ENCODE measurements around the gene CADPS2.

The CADPS2 gene

DNA sequence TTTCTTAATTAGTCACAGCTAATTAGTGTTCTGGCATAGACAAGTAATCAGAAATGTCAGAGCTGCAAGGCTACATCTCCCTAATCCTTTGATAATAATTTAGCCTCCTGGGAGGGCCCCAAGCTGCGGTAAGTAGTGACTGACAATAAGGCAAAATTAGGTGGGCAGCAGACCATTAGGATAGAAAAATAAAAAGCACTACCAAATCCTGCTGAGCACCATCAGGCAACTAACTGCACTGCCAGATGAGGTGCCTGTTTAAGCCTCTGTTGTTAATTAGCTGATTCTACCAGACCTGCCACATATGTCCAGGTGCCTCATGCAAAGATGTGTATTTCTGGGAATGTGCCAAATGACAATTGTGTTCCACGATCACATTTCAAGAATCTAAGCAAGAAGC, 549.2 kb downstream of the CADPS2 start:
- Mint-ChIP-seq H3K4me3 (no peak overlapping the region), H3K27ac (no peak overlapping the region), H3K9me3 (no peaks in the 10 kb centered on the region), H3K27me3 (no peaks in the 10 kb centered on the region), H3K4me1 (no peaks in the 10 kb centered on the region), H3K36me3 (no peaks in the 10 kb centered on the region)
- ATAC-seq (ENCODE audit: low read depth) = no peak
- DNase-seq (ENCODE audit: low spot score in 2 of 2) = no peak

DNA sequence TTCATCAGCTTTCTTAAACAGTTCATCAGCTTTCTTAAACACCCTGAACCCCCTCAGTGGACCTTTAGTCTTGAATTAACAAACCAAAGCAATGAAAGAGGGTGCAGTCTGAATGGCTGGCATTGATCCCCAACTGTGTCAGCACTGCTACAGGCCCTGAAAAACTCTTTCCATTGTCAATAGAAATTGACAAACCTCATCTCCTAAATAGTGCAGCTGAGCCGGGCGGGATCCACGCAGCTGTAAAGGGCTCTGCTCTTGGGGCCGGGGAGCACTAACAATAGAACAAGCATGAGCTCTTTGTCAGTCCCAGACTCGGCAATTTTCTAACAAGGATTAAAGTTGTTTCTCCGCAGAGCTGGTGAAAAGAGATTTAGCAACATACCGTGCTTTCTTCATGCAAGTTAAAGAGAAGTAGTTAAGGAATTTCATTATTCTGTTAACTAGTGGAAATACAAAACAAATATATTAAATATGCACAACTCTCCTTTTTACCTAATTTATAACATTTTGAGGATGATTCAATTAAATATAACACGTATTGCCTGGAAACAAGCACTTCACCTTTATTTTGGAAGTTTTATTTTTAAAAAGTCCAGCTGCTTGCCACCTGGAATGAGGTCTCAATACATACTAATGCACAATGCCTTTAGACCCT, 557.0 kb downstream of the CADPS2 start:
- no peak for DNase-seq (ENCODE audit: low spot score in 2 of 2)
- no peaks in the 10 kb centered on the region for H3K9me3 Mint-ChIP-seq
- no peaks in the 10 kb centered on the region for H3K4me1 Mint-ChIP-seq
- H3K27ac Mint-ChIP-seq = no peak overlapping the region
- H3K4me3 Mint-ChIP-seq = no peak overlapping the region
- H3K36me3 Mint-ChIP-seq = no peaks in the 10 kb centered on the region
- no peak for ATAC-seq (ENCODE audit: low read depth)
- H3K27me3 Mint-ChIP-seq = peaks cover 2% of the 10 kb centered on the region

DNA sequence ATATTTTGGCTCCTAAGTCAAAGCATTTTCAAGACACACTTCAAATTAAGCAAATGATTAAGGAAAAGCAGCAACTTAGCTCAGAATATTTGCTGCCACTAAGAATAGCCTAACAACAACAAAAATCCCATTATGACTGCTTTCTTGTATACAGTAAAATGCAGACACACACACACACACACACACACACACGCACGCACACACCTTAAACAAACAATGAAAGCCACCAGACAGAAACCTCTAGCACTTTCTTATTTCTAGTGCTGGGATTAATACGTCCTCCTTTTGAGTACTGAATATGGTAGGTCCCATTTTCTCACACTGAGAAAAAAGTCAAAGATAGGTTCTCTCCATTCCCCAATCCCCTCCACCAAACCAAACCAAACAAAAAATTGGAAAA, 558.3 kb downstream of the CADPS2 start:
- no peaks in the 10 kb centered on the region for H3K9me3 Mint-ChIP-seq
- DNase-seq (ENCODE audit: low spot score in 2 of 2) (no peak), ATAC-seq (ENCODE audit: low read depth) (no peak)
- H3K27ac Mint-ChIP-seq = no peak overlapping the region
- no peaks in the 10 kb centered on the region for H3K36me3 Mint-ChIP-seq
- H3K4me3 Mint-ChIP-seq = no peak overlapping the region
- H3K4me1 Mint-ChIP-seq = no peaks in the 10 kb centered on the region
- peaks cover 2% of the 10 kb centered on the region for H3K27me3 Mint-ChIP-seq

DNA sequence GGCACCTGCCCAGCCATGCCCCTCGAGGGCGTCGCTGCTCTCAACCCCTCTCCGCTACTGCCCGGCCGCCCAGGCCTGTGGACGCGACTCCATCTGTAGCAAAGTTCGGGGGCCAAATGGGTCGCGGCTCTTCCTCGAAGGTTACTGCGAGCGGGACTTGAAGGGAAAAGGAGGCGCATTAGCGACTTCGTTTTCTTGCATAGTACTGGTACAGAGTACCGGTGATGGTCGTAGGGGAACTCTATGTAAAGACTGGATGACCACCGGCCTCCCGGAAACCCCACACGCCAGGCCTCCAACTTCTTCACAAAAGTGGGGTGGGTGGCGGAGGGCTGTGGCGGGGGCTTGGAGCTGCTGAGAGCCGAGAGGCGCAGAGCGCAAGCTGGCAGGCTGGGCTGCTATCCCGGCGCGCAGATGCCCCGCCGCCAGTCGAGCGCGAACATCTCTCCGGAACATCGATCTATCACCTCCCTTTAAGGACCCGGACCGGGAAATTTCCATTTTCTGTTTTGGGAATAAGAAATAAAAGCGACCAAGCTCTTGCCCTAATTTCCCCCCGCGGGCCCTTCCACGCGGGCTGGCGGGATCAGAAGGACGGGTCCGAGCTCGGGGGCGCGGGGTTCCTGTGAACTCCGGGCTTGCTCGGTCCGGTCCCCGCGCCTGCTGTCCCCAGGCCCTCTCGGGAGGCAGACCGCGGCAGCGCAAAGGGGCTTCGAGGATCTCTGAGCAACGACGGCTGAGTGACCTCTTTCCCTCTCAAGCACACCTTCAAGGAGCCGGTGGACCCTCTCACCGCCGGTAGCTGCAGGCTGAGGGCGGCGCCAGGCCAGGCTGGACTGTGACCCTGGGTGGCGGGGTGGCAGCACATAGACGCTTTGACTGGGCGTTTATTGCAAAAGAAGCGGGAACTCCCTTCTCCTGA, 569.5 kb downstream of the CADPS2 start:
- Mint-ChIP-seq H3K27ac (no peak overlapping the region), H3K36me3 (peaks cover 1% of the 10 kb centered on the region), H3K27me3 (peaks cover 14% of the 10 kb centered on the region), H3K4me3 (no peak overlapping the region), H3K9me3 (peaks cover 4% of the 10 kb centered on the region), H3K4me1 (no peaks in the 10 kb centered on the region)
- ATAC-seq (ENCODE audit: low read depth) = no peak
- no peak for DNase-seq (ENCODE audit: low spot score in 2 of 2)

DNA sequence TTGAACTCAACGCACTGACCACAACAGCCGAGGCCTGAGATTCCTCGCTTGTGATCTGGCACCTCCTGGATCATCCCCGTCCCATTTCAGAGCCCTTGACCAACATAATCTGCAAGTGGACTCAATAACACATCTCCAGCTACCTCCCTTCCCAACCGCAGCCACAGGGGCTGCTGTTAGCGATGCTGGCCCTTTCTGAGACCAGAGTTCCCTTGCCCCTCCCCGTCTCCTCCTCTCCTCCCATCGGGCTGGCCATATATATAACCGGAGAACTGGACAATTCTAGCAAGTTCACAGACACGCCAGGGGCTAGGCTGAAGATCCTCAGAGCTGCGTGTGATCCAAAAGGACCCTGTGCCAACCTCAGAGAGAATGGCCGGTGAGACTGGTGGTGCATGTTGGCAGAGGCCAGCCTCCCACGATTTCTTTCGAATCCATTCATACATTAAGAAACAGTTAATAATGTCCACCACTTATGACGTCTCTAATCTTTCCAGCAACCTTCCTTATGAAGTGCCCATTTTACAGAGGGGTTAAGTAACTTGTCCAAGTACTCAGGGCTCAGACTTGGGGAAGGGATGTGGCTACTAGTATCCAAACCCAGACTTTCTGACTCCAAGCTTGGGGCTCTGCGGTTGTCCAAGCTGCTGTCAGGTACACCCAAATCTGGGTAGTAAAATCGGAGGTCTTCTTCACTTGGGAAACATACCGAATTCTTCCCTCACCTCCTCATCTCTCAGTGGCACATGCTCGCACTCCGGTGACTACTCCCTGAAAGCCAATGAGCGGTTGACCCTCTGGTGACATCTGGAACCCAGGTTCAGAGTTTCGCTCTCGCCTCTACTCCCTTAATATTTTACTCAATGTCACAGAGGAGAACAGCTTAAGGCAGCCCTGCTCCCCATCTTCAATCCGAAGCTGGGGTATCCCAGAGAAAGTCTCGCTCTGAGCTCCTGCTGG, 570.5 kb downstream of the CADPS2 start:
- Mint-ChIP-seq H3K36me3 (peaks cover 1% of the 10 kb centered on the region), H3K27me3 (peaks cover 19% of the 10 kb centered on the region), H3K27ac (no peak overlapping the region), H3K4me3 (no peak overlapping the region), H3K4me1 (no peaks in the 10 kb centered on the region), H3K9me3 (peaks cover 4% of the 10 kb centered on the region)
- ATAC-seq (ENCODE audit: low read depth) = no peak
- DNase-seq (ENCODE audit: low spot score in 2 of 2) = no peak

DNA sequence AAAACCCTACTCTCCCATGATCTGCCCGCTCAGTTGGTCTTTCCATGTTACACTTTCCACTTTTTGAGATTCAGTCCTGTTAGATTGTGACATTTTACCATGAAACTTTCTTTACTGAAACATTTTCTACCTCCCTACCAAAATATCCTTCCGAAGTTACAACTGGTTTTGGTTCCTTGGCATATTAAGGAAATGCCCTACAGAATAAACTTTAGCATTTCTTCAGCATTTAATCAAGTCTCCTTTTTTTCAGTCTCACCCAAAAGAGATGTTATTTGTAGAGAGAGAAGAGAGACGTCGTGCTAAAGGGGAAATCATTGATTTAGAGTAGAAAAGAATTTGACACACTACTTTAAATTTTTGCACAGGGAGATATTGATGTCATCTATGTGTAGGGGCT, 572.0 kb downstream of the CADPS2 start:
- peaks cover 19% of the 10 kb centered on the region for H3K27me3 Mint-ChIP-seq
- no peak for DNase-seq (ENCODE audit: low spot score in 2 of 2)
- H3K4me3 Mint-ChIP-seq = no peak overlapping the region
- H3K36me3 Mint-ChIP-seq = peaks cover 1% of the 10 kb centered on the region
- no peak overlapping the region for H3K27ac Mint-ChIP-seq
- ATAC-seq (ENCODE audit: low read depth) = no peak
- H3K4me1 Mint-ChIP-seq = no peaks in the 10 kb centered on the region
- H3K9me3 Mint-ChIP-seq = peaks cover 4% of the 10 kb centered on the region

DNA sequence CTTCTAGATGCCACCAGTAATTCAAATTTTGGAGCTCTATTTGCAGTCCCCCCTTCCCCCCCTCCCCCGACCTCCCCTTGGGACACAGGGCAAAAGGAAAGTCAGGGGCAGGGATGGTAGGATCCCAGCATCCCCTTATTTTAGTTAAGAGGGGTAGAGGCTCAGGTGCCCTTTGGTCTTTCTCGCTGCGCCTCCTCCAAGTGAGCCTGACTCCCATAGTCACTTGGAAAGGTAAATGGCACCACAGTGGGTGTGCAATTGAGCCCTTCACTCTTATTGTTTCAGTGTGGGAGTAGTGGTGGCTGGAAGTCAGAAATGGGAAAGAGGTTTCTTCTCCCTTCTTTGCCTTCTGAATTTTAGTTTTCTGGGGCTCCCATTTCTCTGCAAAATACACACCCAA, 573.5 kb downstream of the CADPS2 start:
- H3K27me3 Mint-ChIP-seq = peaks cover 20% of the 10 kb centered on the region
- no peaks in the 10 kb centered on the region for H3K4me1 Mint-ChIP-seq
- H3K4me3 Mint-ChIP-seq = no peak overlapping the region
- no peak overlapping the region for H3K27ac Mint-ChIP-seq
- peaks cover 1% of the 10 kb centered on the region for H3K36me3 Mint-ChIP-seq
- ATAC-seq (ENCODE audit: low read depth) (no peak), DNase-seq (ENCODE audit: low spot score in 2 of 2) (no peak)
- H3K9me3 Mint-ChIP-seq = peaks cover 2% of the 10 kb centered on the region

DNA sequence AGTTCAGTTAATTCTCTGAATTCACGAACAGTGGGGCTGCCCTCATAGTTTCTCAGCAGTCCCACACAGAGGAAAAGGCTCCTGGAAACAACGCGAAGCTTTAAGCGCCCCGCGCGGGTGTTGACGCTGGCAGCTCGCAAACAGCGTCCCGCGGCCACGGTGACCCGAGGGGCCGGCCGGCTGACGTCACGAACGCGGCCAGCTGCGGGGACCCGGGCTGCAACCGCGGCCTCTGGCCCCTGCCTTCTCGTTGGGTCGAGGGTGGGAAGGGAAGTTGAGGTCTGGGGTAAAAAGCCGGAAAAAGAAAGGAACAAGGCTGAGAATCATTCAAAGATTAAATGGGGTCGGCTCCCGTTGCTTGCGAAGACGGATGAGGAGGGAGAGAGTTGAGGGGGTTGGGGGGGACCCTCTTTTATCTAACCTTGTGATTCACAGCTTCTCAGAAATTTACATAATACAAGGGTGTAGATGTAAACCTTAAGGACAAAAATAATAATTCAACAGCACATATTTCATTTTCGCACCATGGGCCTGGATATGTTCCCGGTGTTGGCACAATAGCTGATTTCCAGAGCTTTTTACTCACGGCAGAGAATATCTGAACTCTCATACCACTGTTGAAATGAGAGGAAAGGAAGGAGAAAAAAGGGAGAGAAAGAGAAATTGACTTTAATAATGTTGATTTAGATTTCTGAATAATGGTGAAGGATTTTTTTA, 574.4 kb downstream of the CADPS2 start:
- peaks cover 1% of the 10 kb centered on the region for H3K36me3 Mint-ChIP-seq
- DNase-seq (ENCODE audit: low spot score in 2 of 2) (no peak), ATAC-seq (ENCODE audit: low read depth) (no peak)
- no peaks in the 10 kb centered on the region for H3K4me1 Mint-ChIP-seq
- peaks cover 20% of the 10 kb centered on the region for H3K27me3 Mint-ChIP-seq
- H3K4me3 Mint-ChIP-seq = no peak overlapping the region
- H3K9me3 Mint-ChIP-seq = peaks cover 2% of the 10 kb centered on the region
- H3K27ac Mint-ChIP-seq = no peak overlapping the region

DNA sequence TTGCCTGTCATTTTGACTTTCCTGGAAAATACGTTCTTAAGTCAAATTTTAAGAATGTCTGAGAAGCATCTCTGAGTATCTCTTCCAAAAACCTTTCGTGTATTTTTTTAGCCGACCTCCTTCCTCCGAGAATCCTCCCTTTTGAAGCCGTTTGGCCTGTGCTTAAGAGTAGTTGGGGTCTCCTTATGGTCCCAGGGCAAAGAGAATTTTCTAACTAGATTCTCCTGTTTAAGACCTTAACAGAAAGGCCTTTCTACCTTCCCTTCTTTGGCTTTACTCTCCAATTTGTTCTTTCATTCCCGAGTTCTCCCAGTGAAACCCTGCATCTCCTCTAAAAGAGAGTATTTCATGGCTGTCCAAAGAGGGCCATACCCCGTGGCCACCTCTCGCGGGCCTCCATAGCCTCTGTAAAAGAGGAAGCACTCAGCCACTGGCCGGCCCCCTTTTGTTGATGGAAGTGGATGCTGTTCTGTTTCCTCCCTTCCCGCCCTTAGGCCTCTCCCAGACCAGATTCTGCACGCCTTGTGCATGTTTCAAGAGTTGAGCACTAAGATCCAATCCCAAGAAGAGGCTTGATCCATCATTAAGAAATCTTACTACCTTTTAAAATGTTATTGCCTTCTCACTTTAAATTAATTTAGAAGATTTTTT, 575.1 kb downstream of the CADPS2 start:
- no peak for DNase-seq (ENCODE audit: low spot score in 2 of 2)

DNA sequence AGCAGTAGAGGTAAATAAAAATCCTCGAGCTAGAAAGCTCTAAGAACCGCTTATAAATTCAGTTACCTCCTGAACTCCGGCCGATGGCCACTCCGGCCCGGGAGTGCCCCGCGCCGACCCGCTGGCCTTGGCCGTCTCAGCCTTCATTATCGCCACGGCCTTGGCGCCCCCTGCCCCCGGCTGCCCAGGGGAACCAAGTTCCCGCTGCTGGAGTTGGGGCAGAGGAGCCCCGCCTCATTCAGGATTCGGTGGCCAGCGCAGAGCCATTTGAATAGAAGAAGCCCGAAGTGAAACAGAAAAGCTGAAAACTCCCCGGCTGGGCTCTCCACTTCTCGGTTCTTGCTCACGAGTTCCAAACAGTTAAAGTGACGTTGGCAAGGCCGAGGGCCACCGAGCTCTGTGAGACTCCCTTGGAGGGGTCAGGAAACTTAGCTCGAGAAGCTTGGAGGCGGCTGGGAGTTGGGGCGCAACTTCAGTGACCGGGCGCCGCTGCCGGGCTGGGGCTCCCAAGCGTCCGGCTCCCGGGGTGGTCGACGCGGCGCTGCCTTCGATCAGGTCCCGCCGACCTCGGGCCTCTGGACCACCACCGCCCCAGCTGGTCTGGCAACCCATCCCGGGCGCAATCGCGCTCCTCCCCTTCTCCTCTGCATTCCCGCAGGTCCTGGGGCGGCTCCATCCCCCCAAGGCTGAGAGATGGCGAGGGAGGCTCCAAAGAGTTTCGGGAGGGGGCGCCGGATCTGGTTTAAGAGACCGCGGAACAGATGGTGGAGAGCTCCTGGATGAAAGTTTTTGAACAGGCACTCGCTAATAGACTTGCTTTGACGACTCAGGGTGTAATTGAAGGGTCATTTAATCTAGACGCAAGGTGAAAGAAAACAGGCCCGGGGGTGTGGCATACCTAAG, 575.9 kb downstream of the CADPS2 start:
- peaks cover 2% of the 10 kb centered on the region for H3K9me3 Mint-ChIP-seq
- ATAC-seq (ENCODE audit: low read depth) = no peak
- H3K4me3 Mint-ChIP-seq = no peak overlapping the region
- no peak overlapping the region for H3K27ac Mint-ChIP-seq
- DNase-seq (ENCODE audit: low spot score in 2 of 2) = no peak
- H3K36me3 Mint-ChIP-seq = peaks cover 1% of the 10 kb centered on the region
- H3K4me1 Mint-ChIP-seq = no peaks in the 10 kb centered on the region
- H3K27me3 Mint-ChIP-seq = peaks cover 27% of the 10 kb centered on the region

More for the DNA sequence above, 575.1 kb downstream of the CADPS2 start:
- H3K4me3 Mint-ChIP-seq = no peak overlapping the region
- no peak overlapping the region for H3K27ac Mint-ChIP-seq
- peaks cover 1% of the 10 kb centered on the region for H3K36me3 Mint-ChIP-seq
- ATAC-seq (ENCODE audit: low read depth) = no peak
- H3K9me3 Mint-ChIP-seq = peaks cover 2% of the 10 kb centered on the region
- H3K4me1 Mint-ChIP-seq = no peaks in the 10 kb centered on the region
- H3K27me3 Mint-ChIP-seq = peaks cover 25% of the 10 kb centered on the region

DNA sequence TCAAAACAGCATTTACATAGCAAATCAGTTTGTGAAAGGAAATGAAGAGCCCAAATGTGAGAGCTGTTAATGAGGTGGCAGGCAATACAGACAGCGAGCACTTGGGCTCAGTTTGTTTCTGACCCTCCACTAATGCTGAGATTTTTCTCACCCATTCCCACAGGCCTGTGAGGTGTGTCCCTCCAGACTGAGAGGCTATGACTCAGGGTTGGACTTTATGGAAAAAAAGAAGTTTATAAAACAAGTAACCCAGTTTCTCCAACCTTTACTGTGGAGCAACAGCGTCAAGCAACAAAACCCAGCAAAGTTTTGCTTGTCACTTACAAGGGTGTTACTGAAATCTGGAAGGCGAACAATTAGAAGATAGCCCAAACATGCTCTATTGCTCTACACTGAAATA, 576.8 kb downstream of the CADPS2 start:
- Mint-ChIP-seq H3K4me1 (no peaks in the 10 kb centered on the region), H3K9me3 (no peaks in the 10 kb centered on the region), H3K36me3 (no peaks in the 10 kb centered on the region), H3K27ac (no peak overlapping the region), H3K4me3 (no peak overlapping the region), H3K27me3 (peaks cover 28% of the 10 kb centered on the region)
- DNase-seq (ENCODE audit: low spot score in 2 of 2) = no peak
- no peak for ATAC-seq (ENCODE audit: low read depth)

DNA sequence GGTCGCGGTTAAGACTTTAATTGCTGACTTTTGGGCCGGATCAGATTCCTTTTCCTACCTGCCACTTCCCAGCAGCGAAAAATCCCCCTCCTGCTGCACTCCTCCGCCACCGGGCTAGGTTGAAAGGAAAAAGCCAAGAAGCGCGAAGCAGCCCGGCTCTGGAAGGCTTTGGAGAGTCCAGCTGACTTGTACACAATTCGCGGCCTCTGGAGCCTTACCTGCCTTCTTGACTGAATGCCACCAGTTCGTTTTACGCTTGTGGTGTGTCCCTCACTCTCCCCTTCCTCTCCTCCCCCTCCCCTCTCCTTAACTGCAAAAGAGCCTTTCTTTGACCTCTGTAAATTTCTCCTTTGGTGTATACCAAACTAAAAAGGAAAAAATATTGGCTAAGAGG, 579.0 kb downstream of the CADPS2 start:
- peaks cover 3% of the 10 kb centered on the region for H3K4me1 Mint-ChIP-seq
- H3K36me3 Mint-ChIP-seq = peaks cover 2% of the 10 kb centered on the region
- no peak overlapping the region for H3K4me3 Mint-ChIP-seq
- H3K27ac Mint-ChIP-seq = no peak overlapping the region
- peaks cover 2% of the 10 kb centered on the region for H3K9me3 Mint-ChIP-seq
- no peak for ATAC-seq (ENCODE audit: low read depth)
- DNase-seq (ENCODE audit: low spot score in 2 of 2) = no peak
- H3K27me3 Mint-ChIP-seq = peaks cover 30% of the 10 kb centered on the region
